Testis (tissue), 3 donors: ENCODE measurements around the gene UCP3. TPM values are rescaled to one million over a fixed set of nuclear protein-coding genes. Genes with fewer than 3 reads are reported as not detected.

Experiments used
- DNase-seq: peaks from one replicate; pipeline ENCODE4 v3.0.0-alpha.2; 2019
- H3K27ac ChIP-seq, 2 donors: fragments of 200-600 bp; sonication (generic); one replicate each; pipeline ENCODE4 v1.5.1; 2019
- H3K27me3 ChIP-seq: fragments of 200-600 bp; sonication (generic); one replicate; pipeline ENCODE4 v1.5.1; 2019
- H3K36me3 ChIP-seq: fragments of 200-600 bp; sonication (generic); one replicate; pipeline ENCODE4 v1.5.1; 2017; ENCODE audit warnings: low read depth; ENCODE audit errors: missing control alignments
- H3K4me1 ChIP-seq: fragments of 200-600 bp; sonication (generic); one replicate; pipeline ENCODE4 v1.5.1; 2019
- H3K4me3 ChIP-seq, 2 donors: fragments of 200-600 bp; sonication (generic); one replicate each; pipeline ENCODE4 v1.5.1; 2017 to 2019
- H3K9me3 ChIP-seq: fragments of 200-600 bp; sonication (generic); one replicate; pipeline ENCODE4 v1.5.1; 2017
- POLR2A ChIP-seq: fragments of 450-650 bp; IDR thresholded peaks from one replicate; pipeline ENCODE4 v1.6.1; 2017; ENCODE audit warnings: antibody characterized with exemption, mild to moderate bottlenecking, moderate library complexity
- WGBS, 2 donors: methylation state at CpG; one replicate each; pipeline ENCODE4 v1.1.5; 2018; 5-methylcytosine and 5-hydroxymethylcytosine counted together
- intact Hi-C: fragments of 100-400 bp; cut with DNase I; formaldehyde crosslinking; loops from one replicate; pipeline ENCODE4 v1.15.1; 2023; ENCODE audit warnings: low total_unique reads
- polyA plus RNA-seq: library from polyadenylated mRNA; stranded (reverse); fragments of 350-450 nt; fragmentation: Illumina TruSeq; extraction: RNeasy Lipid Tissue Mini Kit (QIAGEN cat#74804); gene quantifications from one replicate; pipeline ENCODE4 v1.2.3, GENCODE V29; 2014; ENCODE audit warnings: low read depth, low replicate concordance; ENCODE audit not compliant: insufficient read depth
- total RNA-seq, 2 donors: library from RNA; depleted of rRNA; stranded (reverse); fragments of >200 nt; gene quantifications; one replicate each; pipeline ENCODE4 v1.2.3, GENCODE V29; 2016
- TF ChIP-seq, protein P1 (sequence below), 3 experiments: fragments of 450-650 bp in 2 of 3; fragments of 200-600 bp in 1 of 3; sonication (generic) in 1 of 3; IDR thresholded peaks; one replicate each; pipeline ENCODE4 v1.5.1; 2016 to 2019; ENCODE audit warnings: antibody characterized with exemption in 3 of 3, mild to moderate bottlenecking in 2 of 3, moderate library complexity in 1 of 3

The UCP3 gene
- total and polyA plus RNA-seq, 3 donors from 2014 or later, result 5.8 to 10.0 (median 9.7) TPM

DNA sequence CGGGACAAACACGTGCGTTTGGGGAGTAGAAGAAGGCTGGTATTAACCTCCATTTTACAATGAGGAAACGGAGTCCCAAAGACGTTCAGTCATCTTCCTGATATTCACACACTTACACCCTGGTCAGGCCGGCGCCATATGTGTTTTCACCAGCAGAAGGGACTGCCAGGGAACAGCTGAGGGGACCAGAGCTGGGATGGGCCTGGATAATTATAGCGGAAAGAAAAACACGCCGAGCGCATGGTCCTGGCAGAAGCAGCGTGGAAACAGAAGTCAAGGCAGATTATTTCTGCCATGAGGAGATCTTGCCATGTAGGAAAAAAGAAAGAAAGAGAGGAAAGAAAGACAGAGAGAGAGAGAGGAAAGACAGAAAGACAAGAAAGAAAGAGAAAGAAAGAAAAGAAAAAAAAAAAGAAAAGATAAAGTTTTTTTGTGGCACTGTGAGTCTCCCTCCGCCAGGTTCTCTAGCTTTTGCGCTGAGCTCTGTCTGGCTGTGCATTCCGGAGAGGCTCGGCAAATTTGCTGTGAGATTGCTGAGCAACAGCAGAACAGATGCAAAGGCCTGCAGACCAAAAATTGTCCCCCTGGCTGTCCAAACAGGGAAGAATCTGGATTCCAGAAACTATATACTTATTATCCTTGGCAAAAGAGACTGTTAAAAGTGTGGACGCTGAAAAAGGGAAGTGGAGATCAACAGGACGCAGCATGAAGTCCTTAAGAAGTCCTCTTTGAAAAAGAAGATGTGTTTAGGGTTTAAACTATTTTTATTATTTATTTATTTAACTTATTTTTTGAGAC lies 24.9 kb downstream of the UCP3 start:
- 36 to 44% methylated on average over 18 of the region's 18 CpGs for WGBS, 2 donors
- Histone ChIP-seq H3K27me3 (no peaks in the 10 kb centered on the region), H3K4me3 (peak overlapping the region; percentile 60 to 65), H3K36me3 (no peaks in the 10 kb centered on the region), H3K27ac (peak overlapping the region; percentile 61 to 89), H3K4me1 (peaks cover 3% of the 10 kb centered on the region), H3K9me3 (no peaks in the 10 kb centered on the region)
- no peak for DNase-seq
- intact Hi-C loops, result no loop called here
- TF ChIP-seq POLR2A, result no peak
- TF ChIP-seq, protein P1, sequence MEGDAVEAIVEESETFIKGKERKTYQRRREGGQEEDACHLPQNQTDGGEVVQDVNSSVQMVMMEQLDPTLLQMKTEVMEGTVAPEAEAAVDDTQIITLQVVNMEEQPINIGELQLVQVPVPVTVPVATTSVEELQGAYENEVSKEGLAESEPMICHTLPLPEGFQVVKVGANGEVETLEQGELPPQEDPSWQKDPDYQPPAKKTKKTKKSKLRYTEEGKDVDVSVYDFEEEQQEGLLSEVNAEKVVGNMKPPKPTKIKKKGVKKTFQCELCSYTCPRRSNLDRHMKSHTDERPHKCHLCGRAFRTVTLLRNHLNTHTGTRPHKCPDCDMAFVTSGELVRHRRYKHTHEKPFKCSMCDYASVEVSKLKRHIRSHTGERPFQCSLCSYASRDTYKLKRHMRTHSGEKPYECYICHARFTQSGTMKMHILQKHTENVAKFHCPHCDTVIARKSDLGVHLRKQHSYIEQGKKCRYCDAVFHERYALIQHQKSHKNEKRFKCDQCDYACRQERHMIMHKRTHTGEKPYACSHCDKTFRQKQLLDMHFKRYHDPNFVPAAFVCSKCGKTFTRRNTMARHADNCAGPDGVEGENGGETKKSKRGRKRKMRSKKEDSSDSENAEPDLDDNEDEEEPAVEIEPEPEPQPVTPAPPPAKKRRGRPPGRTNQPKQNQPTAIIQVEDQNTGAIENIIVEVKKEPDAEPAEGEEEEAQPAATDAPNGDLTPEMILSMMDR (IDR thresholded peaks at IDR 0.05), result no peak

DNA sequence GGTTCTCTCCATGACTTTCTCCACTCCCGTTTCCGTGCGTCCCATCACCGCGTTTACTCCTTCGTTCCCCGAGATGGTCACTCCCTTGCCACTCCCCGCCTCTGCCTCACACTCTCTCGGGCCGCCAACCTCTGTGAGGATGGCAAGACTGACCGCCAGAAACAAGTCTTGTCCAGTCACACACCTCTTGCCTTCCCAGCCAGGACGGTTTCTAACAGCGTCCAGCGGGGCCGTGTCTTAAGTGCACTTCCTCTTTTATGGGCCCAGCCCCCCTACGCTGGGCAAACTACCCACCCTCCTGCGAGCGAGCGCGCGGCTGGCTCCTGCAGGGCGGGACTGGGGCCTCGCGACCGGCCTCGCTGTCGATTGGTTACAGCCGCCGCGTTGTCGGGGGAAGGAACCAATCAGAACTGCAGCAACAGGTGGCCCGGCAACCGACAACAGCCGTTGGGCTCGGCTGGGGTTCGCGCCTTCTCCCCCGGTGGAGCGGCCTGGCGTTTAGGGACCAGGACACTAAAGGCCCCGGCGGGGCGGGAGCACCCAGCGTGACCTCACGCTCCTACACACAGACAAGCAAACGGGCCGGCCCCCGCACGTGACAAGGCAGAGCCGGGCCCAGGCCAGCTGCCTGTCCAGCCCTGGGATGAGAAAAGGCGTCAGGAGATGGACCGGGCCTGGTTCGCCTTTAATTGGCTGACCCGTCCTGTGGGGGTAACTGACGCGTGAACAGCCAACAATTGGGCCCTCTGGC lies 25.7 kb downstream of the UCP3 start:
- intact Hi-C loops, result no loop called here
- Histone ChIP-seq H3K36me3 (no peaks in the 10 kb centered on the region), H3K27ac (peak overlapping the region; percentile 61 to 89), H3K4me3 (peak overlapping the region; percentile 60 to 65), H3K27me3 (no peaks in the 10 kb centered on the region), H3K4me1 (peaks cover 3% of the 10 kb centered on the region), H3K9me3 (no peaks in the 10 kb centered on the region)
- TF ChIP-seq, protein P1 (IDR thresholded peaks at IDR 0.05), result no peak
- no peak for TF ChIP-seq POLR2A
- WGBS, 2 donors, result 1% methylated on average over 18 to 53 of the region's 56 CpGs
- peak; percentile 95 for DNase-seq

DNA sequence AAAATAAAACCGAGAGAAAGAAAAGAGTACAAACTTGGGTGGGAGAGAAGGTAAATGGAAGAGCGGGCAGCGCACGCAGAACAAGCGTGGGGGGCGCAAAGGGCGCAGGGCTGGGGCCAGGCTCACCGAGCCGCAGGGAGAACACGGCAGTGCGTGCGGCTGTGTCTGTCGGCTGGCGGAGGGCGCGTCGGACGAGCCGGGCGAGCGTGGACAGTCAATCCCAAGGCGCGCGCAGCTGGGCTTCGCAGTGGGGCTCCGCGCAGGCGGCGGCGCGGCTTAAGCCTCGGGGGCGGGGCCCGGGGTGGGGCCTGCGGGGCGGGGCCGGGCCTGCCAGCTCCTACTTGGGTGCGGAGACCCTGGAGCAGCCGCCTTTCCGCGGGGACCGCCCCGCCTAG lies 26.3 kb downstream of the UCP3 start, which contains the start of gene UCP2:
TSS of gene UCP2 (minus strand) at position 249 of the 395 bp plus-strand sequence. CDS start 4,465 bp downstream, outside the sequence.
- DNase-seq, result peak; percentile 91
- TF ChIP-seq, protein P1 (IDR thresholded peaks at IDR 0.05), result no peak
- no peak for TF ChIP-seq POLR2A
- intact Hi-C loops, result no loop called here
- 1 to 2% methylated on average over 25 to 43 of the region's 43 CpGs for WGBS, 2 donors
- Histone ChIP-seq H3K4me1 (peaks cover 3% of the 10 kb centered on the region), H3K27me3 (no peaks in the 10 kb centered on the region), H3K36me3 (no peaks in the 10 kb centered on the region), H3K27ac (peak within 1 kb of the TSS; percentile 61 to 89), H3K9me3 (no peaks in the 10 kb centered on the region), H3K4me3 (peak within 1 kb of the TSS; percentile 60 to 65)

DNA sequence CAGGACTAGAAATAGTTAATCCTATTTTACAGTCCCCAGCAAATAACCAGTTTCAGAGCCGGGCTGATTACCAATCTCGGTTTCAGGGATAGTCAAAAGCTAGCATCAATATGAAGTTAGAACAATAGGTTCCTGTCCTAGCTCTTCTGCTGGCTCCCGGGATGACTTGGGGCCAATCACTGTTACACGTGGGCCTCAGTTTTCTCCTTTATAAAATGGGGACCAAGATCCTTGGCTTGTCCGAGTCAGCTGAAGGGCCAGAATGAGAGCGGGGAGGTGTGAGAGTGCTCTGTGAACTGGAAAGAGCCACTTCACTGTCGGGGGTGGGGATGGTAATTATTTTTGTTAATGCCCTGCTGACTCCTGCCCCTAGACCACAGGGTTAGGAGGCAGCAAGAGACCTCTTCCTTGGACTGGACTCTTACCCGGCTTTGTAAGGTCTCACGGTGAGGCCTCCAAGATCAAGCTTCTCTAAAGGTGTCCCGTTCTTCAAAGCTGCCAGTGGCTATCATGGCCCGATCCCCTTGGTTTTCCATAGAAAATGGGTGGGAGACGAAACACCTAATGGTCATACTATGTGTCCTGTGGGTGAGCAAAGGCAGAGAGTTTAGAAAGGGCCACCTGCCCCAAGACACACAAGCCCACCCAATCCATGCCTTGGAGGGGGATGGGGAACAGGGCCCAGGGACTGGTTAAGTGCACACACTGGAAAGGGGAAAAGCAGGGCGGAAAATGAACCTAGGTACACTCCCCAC lies 27.7 kb downstream of the UCP3 start:
- 77% methylated on average over 12 to 13 of the region's 13 CpGs for WGBS, 2 donors
- no peak overlapping the region for H3K4me3 ChIP-seq
- intact Hi-C loops, result no loop called here

More for the DNA sequence above, 27.7 kb downstream of the UCP3 start:
- no peak for DNase-seq
- no peaks in the 10 kb centered on the region for H3K36me3 ChIP-seq
- H3K4me1 ChIP-seq, result peaks cover 3% of the 10 kb centered on the region
- no peaks in the 10 kb centered on the region for H3K9me3 ChIP-seq
- no peaks in the 10 kb centered on the region for H3K27me3 ChIP-seq
- TF ChIP-seq POLR2A, result no peak
- TF ChIP-seq, protein P1 (IDR thresholded peaks at IDR 0.05), result no peak
- peak overlapping the region in 1 of 2 donors; percentile 89 for H3K27ac ChIP-seq
